HEK293T (cell line): Measurements from ENCODE around the gene C11orf21.

Experiments used
- CTCF ChIA-PET: fragments of 350-600 bp; formaldehyde crosslinking; extraction: SDS; loops from one replicate; lab custom pipeline; 2021; ENCODE audit warnings: antibody characterized with exemption, inconsistent platforms; lab: Yijun Ruan, JAX
- POLR2A ChIA-PET: fragments of 350-600 bp; formaldehyde crosslinking; extraction: SDS; loops from one replicate; lab custom pipeline; 2020; ENCODE audit warnings: antibody characterized with exemption, inconsistent platforms; lab: Yijun Ruan, JAX
- DNase-seq: peaks from one replicate; pipeline ENCODE4 v3.0.0; 2012; ENCODE audit warnings: mixed read lengths; ENCODE audit errors: extremely low spot score
- ARNT ChIP-seq: fragments of 450-650 bp; IDR thresholded peaks from 2 replicates; pipeline ENCODE4 v1.6.1; 2017; ENCODE audit warnings: mild to moderate bottlenecking
- BHLHE40 ChIP-seq: fragments of 450-650 bp; IDR thresholded peaks from 2 replicates; pipeline ENCODE4 v1.6.1; 2016; ENCODE audit warnings: mild to moderate bottlenecking, moderate library complexity, borderline replicate concordance
- CTBP1 ChIP-seq: fragments of 450-650 bp; IDR thresholded peaks from 2 replicates; pipeline ENCODE4 v1.6.1; 2016; ENCODE audit warnings: borderline replicate concordance
- ELF4 ChIP-seq: fragments of 450-650 bp; IDR thresholded peaks from 2 replicates; pipeline ENCODE4 v1.6.1; 2017; ENCODE audit warnings: antibody characterized with exemption
- FOXA1 ChIP-seq: fragments of 450-650 bp; IDR thresholded peaks from 2 replicates; pipeline ENCODE4 v1.6.1; 2016; ENCODE audit warnings: mild to moderate bottlenecking
- FOXK2 ChIP-seq: fragments of 450-650 bp; IDR thresholded peaks from 2 replicates; pipeline ENCODE4 v1.6.1; 2016; ENCODE audit warnings: mild to moderate bottlenecking
- FOXM1 ChIP-seq: fragments of 450-650 bp; IDR thresholded peaks from 2 replicates; pipeline ENCODE4 v1.6.1; 2017; ENCODE audit warnings: mild to moderate bottlenecking, borderline replicate concordance
- HDGF ChIP-seq: fragments of 450-650 bp; IDR thresholded peaks from 2 replicates; pipeline ENCODE4 v1.6.1; 2017; ENCODE audit warnings: antibody characterized with exemption, borderline replicate concordance
- L3MBTL2 ChIP-seq: fragments of 450-650 bp; conservative IDR thresholded peaks from 2 replicates; pipeline ENCODE4 v1.6.1; 2016; ENCODE audit warnings: mild to moderate bottlenecking
- LEF1 ChIP-seq: fragments of 450-650 bp; IDR thresholded peaks from 2 replicates; pipeline ENCODE4 v1.6.1; 2017; ENCODE audit warnings: mild to moderate bottlenecking, borderline replicate concordance
- NFRKB ChIP-seq: fragments of 450-650 bp; IDR thresholded peaks from 2 replicates; pipeline ENCODE4 v1.6.1; 2016; ENCODE audit warnings: mild to moderate bottlenecking, moderate library complexity
- SP1 ChIP-seq: fragments of 450-650 bp; IDR thresholded peaks from 2 replicates; pipeline ENCODE4 v1.6.1; 2017
- SUZ12 ChIP-seq: fragments of 450-650 bp; IDR thresholded peaks from 2 replicates; pipeline ENCODE4 v1.6.1; 2016; ENCODE audit warnings: mild to moderate bottlenecking
- ZNF384 ChIP-seq: fragments of 450-650 bp; IDR thresholded peaks from 2 replicates; pipeline ENCODE4 v1.6.1; 2016
- TF ChIP-seq, protein P1 (sequence below): fragments of 450-650 bp; IDR thresholded peaks from 2 replicates; pipeline ENCODE4 v1.6.1; 2016

C11orf21 gene

DNA sequence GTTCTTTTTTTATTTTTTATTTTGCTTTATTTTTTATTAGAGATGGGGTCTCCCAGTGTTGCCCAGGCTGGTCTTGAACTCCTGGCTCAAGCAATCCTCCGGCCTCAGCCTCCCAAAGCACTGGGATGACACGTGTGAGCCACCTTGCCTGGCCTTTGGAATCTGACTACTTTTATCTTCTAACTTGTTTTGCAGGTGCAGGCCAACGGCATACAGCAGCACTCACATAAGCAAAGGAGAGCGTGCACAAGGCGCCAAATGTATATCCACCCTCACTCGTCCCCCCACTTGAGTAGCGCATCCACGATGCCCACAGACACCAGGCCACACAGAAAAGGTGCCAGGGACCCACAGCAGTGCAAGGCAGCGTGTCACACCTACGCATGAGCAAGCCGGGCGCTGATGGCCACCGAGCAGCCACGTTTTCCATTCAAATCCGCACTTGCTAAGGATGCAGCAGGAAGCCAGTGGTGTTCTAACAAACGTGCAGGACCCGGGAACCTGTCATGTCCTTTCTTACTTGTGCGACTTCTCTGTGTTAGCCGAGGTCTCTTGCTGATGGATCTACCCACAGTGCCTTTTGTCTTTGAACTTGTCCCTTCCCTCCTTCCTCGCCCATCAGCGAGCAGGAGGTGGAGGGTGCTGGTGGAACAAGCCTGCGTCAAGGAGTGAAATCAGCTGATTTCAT, 37.2 kb downstream of the C11orf21 start:
- peak; percentile 1 for DNase-seq
- no peak for TF ChIP-seq BHLHE40
- TF ChIP-seq FOXK2, result no peak
- no peak for TF ChIP-seq FOXM1
- TF ChIP-seq SP1, result no peak
- CTCF ChIA-PET, result no interaction called here
- POLR2A ChIA-PET, result no interaction called here

DNA sequence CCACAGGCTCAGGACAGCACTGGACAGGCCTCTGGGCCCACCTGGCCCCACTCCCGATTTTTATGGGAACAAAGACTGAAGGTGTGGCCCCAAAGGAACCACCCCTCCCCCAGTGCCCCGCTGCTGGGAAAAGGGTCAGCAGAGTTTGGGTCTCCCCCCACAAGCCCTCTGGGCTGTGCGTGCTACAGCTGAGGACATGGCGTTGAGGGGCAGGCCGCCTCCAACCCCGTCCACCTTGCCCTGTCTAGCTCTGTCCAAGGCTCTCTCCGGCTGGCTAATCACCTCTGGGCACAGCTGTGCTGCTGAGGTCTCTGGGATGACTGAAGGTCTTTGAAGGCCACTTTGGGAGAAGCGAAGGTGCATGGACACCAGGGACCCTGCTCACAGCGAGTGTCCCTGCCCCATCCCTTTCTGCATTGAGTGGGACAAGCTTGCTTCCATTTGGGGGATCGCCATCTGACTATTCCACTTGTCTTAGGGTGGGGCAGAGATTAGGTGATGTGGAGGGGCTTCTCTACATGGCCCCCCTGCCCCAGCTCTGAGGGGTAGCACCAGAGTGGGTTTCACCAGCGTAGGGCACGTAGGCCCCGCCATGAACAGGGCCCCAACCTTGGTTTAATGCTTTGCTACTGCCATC, 37.9 kb downstream of the C11orf21 start:
- TF ChIP-seq CTBP1 (no peak), SUZ12 (no peak), ELF4 (no peak), FOXA1 (no peak), FOXK2 (no peak), NFRKB (no peak)
- ChIA-PET POLR2A (no interaction called here), CTCF (no interaction called here)
- DNase-seq, result peak; percentile 3

DNA sequence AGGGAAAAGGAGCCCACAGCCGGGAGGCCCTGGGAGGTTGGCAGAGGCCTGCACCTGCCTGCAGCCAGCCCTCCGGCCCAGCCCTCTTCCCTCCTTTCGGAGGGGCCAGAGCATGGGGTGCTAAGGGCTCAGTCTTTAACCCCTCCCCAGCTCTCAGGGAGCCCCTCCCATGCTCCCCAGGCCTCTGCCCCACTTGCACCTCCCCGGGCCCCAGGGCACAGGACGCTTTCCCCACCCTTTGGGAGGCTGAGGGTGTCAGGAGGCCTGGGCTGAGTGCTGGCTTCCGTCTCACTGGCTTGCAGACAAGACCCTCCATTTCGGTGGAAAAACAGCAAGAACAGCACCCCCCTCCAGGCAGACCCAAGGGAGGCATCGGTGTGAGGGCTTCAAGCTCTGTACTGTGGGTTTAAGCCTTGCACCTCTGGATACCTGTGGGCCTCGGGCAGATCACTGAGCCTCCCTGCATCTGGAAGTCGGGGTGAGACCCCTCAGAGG, 38.6 kb downstream of the C11orf21 start:
- POLR2A ChIA-PET, result no interaction called here
- DNase-seq, result no peak
- no peak for TF ChIP-seq NFRKB
- TF ChIP-seq, protein P1, sequence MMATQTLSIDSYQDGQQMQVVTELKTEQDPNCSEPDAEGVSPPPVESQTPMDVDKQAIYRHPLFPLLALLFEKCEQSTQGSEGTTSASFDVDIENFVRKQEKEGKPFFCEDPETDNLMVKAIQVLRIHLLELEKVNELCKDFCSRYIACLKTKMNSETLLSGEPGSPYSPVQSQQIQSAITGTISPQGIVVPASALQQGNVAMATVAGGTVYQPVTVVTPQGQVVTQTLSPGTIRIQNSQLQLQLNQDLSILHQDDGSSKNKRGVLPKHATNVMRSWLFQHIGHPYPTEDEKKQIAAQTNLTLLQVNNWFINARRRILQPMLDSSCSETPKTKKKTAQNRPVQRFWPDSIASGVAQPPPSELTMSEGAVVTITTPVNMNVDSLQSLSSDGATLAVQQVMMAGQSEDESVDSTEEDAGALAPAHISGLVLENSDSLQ, result no peak
- TF ChIP-seq ELF4, result no peak
- no peak for TF ChIP-seq BHLHE40
- TF ChIP-seq HDGF, result no peak
- no peak for TF ChIP-seq ZNF384
- no peak for TF ChIP-seq FOXK2
- TF ChIP-seq SUZ12, result no peak
- CTCF ChIA-PET, result no interaction called here

DNA sequence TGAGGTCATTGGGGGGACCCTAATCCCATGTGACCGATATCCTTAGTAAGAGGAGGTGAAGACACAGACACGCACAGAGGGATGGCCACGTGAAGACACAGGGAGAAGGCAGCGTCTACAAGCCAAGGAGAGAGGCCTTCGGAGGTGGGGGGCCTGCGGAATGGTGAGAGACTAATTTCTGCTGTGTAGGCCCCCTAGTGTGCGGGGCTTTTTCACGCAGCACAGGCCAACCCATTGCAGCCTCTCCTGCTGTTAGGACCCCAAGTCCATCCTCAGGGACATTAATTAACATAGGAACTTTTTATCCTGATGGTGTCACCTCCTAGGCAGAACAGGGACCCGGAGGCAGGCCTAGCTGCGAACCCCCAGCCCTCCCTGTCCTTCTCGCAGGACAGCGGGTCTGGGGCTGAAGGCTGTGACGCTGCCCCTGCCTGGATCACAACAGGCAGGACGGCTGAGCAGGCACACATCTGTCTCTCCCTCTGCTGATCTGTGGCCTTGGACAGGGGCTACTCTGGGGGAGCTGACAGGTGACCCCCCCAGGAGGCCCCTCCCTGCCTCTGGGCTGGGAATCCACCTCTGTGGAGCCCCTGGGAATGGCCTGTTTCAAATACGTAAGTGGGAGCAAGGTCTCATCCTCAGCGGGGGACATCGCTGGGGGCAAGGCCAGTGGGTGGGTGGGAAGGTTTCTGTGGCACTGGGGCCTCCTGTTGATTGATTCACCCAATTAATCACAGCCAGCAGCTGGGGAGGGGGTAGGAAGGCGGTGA, 39.2 kb downstream of the C11orf21 start:
- CTCF ChIA-PET, result no interaction called here

GRCh38 chr11:2261436-2262230, 40.1 kb downstream of the C11orf21 start:
- ChIA-PET POLR2A (no interaction called here), CTCF (no interaction called here)
- DNase-seq, result no peak
- no peak for TF ChIP-seq L3MBTL2
- no peak for TF ChIP-seq SP1

More for the DNA sequence above, 39.2 kb downstream of the C11orf21 start:
- TF ChIP-seq, protein P1, result no peak
- TF ChIP-seq HDGF (no peak), FOXA1 (no peak), L3MBTL2 (no peak)
- DNase-seq, result no peak
- POLR2A ChIA-PET, result no interaction called here

- ChIA-PET CTCF (no interaction called here), POLR2A (no interaction called here)
- TF ChIP-seq FOXA1 (no peak), CTBP1 (no peak), L3MBTL2 (no peak), ARNT (no peak), HDGF (no peak), BHLHE40 (no peak), FOXM1 (no peak), LEF1 (no peak), ZNF384 (no peak), SUZ12 (no peak)
- no peak for DNase-seq
Measured at GRCh38 chr11:2260491-2261364, 41.0 kb downstream of the C11orf21 start.
